Measurements from ENCODE around the gene SCN1A.

GRCh38 chr2:166090346-166090745 lies 37.5 kb downstream of the SCN1A start:
- TF ChIP-seq CTCF (IDR thresholded peaks at IDR 0.05) = no peak
- TF ChIP-seq POLR2A (IDR thresholded peaks at IDR 0.05) = no peak

All from testis (tissue), 2 donors.